Stimulated activated CD4-positive, alpha-beta T cell treated with anti-CD3 and anti-CD28 coated beads, Interleukin-4, amount 100 ng/mL, for 1 hour (primary cell): ENCODE results near the gene WDR12.
"Not testable (repeated sequence)": the region's sequence is repeated elsewhere in the genome, so short reads cannot be mapped to it uniquely, and the experiment has no call there.

ENCODE experiments used
- DNase-seq: peaks from one replicate; pipeline ENCODE4 v3.0.0-alpha.2; 2020

WDR12 gene

GRCh38 chr2:202883987-202884675 is 27.3 kb downstream of the WDR12 start:
- no peak for DNase-seq

- DNase-seq, result no peak
Measured at GRCh38 chr2:202881570-202881969, 29.9 kb downstream of the WDR12 start.

- DNase-seq, result no peak
Measured at GRCh38 chr2:202877699-202878098, 33.8 kb downstream of the WDR12 start.

- peak; percentile 50 for DNase-seq
Measured at GRCh38 chr2:202871300-202872141, 40.0 kb downstream of the WDR12 start, which contains the start of gene ICA1L. TSS of gene ICA1L (minus strand) at chr2:202871766. CDS start at chr2:202829009, 42,757 bp downstream.

- DNase-seq, result peak; percentile 66
Measured at GRCh38 chr2:202870431-202871299, 40.8 kb downstream of the WDR12 start.

- no peak for DNase-seq
Measured at GRCh38 chr2:202861987-202862386, 49.5 kb downstream of the WDR12 start.

- no peak for DNase-seq
Measured at GRCh38 chr2:202858601-202859000, 52.9 kb downstream of the WDR12 start.

GRCh38 chr2:202849343-202849742 is 62.1 kb downstream of the WDR12 start:
- DNase-seq, result not testable (repeated sequence)

- DNase-seq, result no peak
Measured at GRCh38 chr2:202848813-202849212, 62.7 kb downstream of the WDR12 start.

- no peak for DNase-seq
Measured at GRCh38 chr2:202847693-202848524, 63.6 kb downstream of the WDR12 start.

- DNase-seq, result no peak
Measured at GRCh38 chr2:202844656-202845055, 66.8 kb downstream of the WDR12 start.

- DNase-seq, result no peak
Measured at GRCh38 chr2:202842690-202843089, 68.8 kb downstream of the WDR12 start.

GRCh38 chr2:202841090-202841867 is 70.2 kb downstream of the WDR12 start:
- DNase-seq, result no peak

GRCh38 chr2:202831242-202832220 is 79.9 kb downstream of the WDR12 start:
- peak; percentile 23 for DNase-seq

- DNase-seq, result no peak
Measured at GRCh38 chr2:202824901-202825300, 86.6 kb downstream of the WDR12 start.
